NT2/D1 (cell line): ENCODE measurements around the gene PTPRN2.

Source experiments
- YY1 ChIP-seq: IDR thresholded peaks from 2 replicates; pipeline ENCODE4 v1.6.1; 2011; ENCODE audit not compliant: insufficient read length, insufficient read depth
- ZNF274 ChIP-seq: IDR thresholded peaks from 2 replicates; pipeline ENCODE4 v1.6.1; 2011; ENCODE audit warnings: mild to moderate bottlenecking, low read depth, low read length

DNA sequence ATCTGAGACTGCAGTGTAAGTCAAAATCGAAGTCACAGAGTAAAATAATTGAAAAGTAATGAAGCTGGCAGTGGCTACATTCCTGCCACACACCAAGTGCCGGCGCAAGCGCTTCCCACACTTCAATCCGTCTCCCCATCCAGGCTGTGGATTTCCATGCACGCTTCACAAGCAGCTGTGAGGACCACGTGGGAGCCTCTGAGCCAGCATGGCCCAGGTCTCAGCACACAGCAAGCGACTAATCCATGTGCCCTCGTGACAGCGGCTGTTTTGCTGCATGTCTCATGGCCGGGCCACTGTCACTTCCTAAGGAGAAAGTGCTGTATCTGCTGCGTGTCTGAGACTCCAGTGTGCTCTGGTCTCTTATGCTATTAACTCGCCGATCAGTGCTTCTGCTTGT, 683.9 kb downstream of the PTPRN2 start:
- no peak for TF ChIP-seq ZNF274
- no peak for TF ChIP-seq YY1
